Lung (tissue), 12 donors: ENCODE data around the gene PRKD2. TPM values are rescaled to one million over a fixed set of nuclear protein-coding genes. Genes with fewer than 3 reads are reported as not detected.
A peak's percentile ranks its signal among the peaks of the same experiment; 100 is the strongest.

ENCODE experiments used
- ATAC-seq: fragments of 200-7000 bp; cut with Tn5 transposase; one replicate; pipeline ENCODE4 v1.9.1; 2020; ENCODE audit warnings: moderate number of reproducible peaks; ENCODE audit not compliant: insufficient read depth, low FRiP score
- DNase-seq, 3 donors: peaks; one replicate each; pipeline ENCODE4 v3.0.0-alpha.2; 2013 to 2017
- H3K27ac ChIP-seq, 2 donors: one replicate each; pipeline ENCODE4 v1.5.1; 2013; ENCODE audit warnings: mild to moderate bottlenecking in 2 of 2, moderate library complexity in 2 of 2, control low read depth in 1 of 2, inconsistent platforms in 1 of 2, low read depth in 1 of 2, low read length in 1 of 2
- H3K27me3 ChIP-seq, 3 donors: one replicate each; pipeline ENCODE4 v1.5.1; 2013; ENCODE audit warnings: low read length in 2 of 3; ENCODE audit not compliant: control insufficient read depth in 3 of 3, insufficient read depth in 3 of 3
- H3K36me3 ChIP-seq, 4 donors: one replicate each; pipeline ENCODE4 v1.5.1; 2013; ENCODE audit warnings: low read length in 4 of 4, mild to moderate bottlenecking in 1 of 4, moderate library complexity in 1 of 4; ENCODE audit not compliant: control insufficient read depth in 4 of 4, insufficient read depth in 4 of 4
- H3K4me1 ChIP-seq, 5 donors: one replicate each; pipeline ENCODE4 v1.5.1; 2013; ENCODE audit warnings: low read length in 5 of 5, mild to moderate bottlenecking in 2 of 5, moderate library complexity in 1 of 5; ENCODE audit not compliant: control insufficient read depth in 5 of 5, insufficient read depth in 5 of 5
- H3K4me3 ChIP-seq: one replicate; pipeline ENCODE4 v1.5.1; 2013; ENCODE audit warnings: mild to moderate bottlenecking, control low read depth, moderate library complexity
- H3K9ac ChIP-seq, 2 donors: one replicate each; pipeline ENCODE4 v1.5.1; 2013; ENCODE audit warnings: low read length in 2 of 2, control low read depth in 1 of 2; ENCODE audit not compliant: insufficient read depth in 1 of 2
- H3K9me3 ChIP-seq, 4 donors: one replicate each; pipeline ENCODE4 v1.5.1; 2013; ENCODE audit warnings: low read length in 3 of 4, mild to moderate bottlenecking in 1 of 4, moderate library complexity in 1 of 4; ENCODE audit not compliant: control insufficient read depth in 4 of 4, insufficient read depth in 3 of 4
- CTCF ChIP-seq: IDR thresholded peaks from 2 replicates; pipeline ENCODE4 v1.5.1; 2012; ENCODE audit warnings: mild to moderate bottlenecking; ENCODE audit errors: control extremely low read depth, extremely low read depth
- WGBS, 2 donors: extraction: QIAGEN DNeasy Blood & Tissue Kit; methylation state at CpG; one replicate each; pipeline ENCODE4 v1.1.7; 2013; 5-methylcytosine and 5-hydroxymethylcytosine counted together
- polyA plus RNA-seq, 2 donors: library from polyadenylated mRNA; stranded (reverse); fragments of 200-250 nt; gene quantifications; one replicate each; pipeline ENCODE4 v1.2.1, GENCODE V29; 2013
- total RNA-seq, 2 donors: library from RNA; depleted of rRNA in 1 of 2; stranded (reverse); fragments of >200 nt in 1 of 2; gene quantifications; one replicate each; pipeline ENCODE4 v1.2.1, GENCODE V29; 2014 to 2021
- donor health status: control.
- donor health status: control.
- donor health status: Bipolar disorder and iron deficiency.
- donor health status: healthy.
- donor health status: DM: yes; HTN: yes; CAD: no.

The PRKD2 gene
- total and polyA plus RNA-seq, 4 donors = 35.5 to 56.2 (median 45.1) TPM

DNA sequence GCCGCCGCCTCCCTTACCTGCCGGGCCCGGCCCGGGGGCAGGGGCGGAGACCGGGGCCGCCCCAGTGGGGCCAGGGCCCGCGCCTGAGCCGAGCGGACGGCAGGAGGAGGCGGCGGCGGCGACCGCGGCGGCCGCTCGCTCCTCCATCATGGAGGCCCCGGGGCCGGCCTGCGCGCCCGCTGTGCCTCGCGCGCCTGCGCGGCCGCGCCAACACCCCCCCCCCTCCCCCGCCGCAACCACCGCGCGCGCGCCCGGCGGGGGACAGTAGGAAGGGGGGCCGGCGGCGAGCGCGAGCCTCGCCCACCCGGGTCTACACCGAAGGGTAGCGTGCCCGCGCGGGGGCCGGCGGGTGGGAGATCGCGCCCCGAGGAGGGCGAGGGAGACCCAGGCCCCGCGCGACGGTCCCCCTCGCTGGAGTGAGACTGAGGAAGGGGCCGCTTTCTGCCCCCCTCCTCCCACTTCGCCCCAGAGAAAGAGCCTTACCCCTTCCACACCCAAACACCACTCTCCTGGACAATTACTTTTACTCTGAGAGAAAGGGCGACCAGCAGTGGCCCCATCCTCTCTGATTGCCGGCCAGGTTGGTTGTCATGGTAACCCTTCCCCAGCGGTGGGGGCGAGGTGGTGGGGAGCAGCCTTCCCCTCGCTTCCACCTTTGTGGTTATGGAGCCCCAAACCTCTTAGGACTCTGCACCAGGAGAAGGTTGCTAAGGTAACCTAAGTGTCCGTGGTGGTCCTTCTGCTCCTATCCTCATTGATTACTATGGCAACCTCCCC, 29.6 kb upstream of the PRKD2 start, which contains the start of gene STRN4:
STRN4 (minus strand) TSS at position 170 of the 777 bp plus-strand sequence; CDS start at position 150, 20 bp downstream.
- H3K9me3 ChIP-seq = no peaks in the 10 kb centered on the region
- H3K36me3 ChIP-seq = peaks cover 0 to 3% (median 0%) of the 10 kb centered on the region in 4 donors
- ATAC-seq = peak; percentile 43
- no peaks in the 10 kb centered on the region for H3K27me3 ChIP-seq
- peak within 1 kb of the TSS; percentile 79 for H3K4me3 ChIP-seq
- WGBS, 2 donors = 1% methylated on average over 28 to 73 of the region's 74 CpGs
- H3K27ac ChIP-seq = peak within 1 kb of the TSS; percentile 88 to 93
- peak; percentile 69 to 74 (median 73) for DNase-seq
- TF ChIP-seq CTCF = no peak
- H3K4me1 ChIP-seq = peaks cover 4 to 25% (median 6%) of the 10 kb centered on the region in 5 donors
- peak within 1 kb of the TSS; percentile 73 for H3K9ac ChIP-seq

- H3K27me3 ChIP-seq = no peaks in the 10 kb centered on the region
- H3K36me3 ChIP-seq = peaks cover 0 to 3% (median 1%) of the 10 kb centered on the region in 4 donors
- WGBS, 2 donors = 1% methylated on average over 30 to 68 of the region's 68 CpGs
- peak within 1 kb of the TSS; percentile 73 for H3K9ac ChIP-seq
- ATAC-seq (peak; percentile 22), DNase-seq (peak in 1 of 3 donors; percentile 48)
- H3K9me3 ChIP-seq = no peaks in the 10 kb centered on the region
- peak within 1 kb of the TSS; percentile 88 to 93 for H3K27ac ChIP-seq
- H3K4me1 ChIP-seq = peaks cover 4 to 30% (median 6%) of the 10 kb centered on the region in 5 donors
- TF ChIP-seq CTCF = no peak
- H3K4me3 ChIP-seq = peak within 1 kb of the TSS; percentile 79
Measured at GRCh38 chr19:46745521-46746280, 28.8 kb upstream of the PRKD2 start, which contains the start of gene FKRP. FKRP (plus strand) TSS chr19:46746057; CDS start chr19:46755451, 9,394 bp downstream.

DNA sequence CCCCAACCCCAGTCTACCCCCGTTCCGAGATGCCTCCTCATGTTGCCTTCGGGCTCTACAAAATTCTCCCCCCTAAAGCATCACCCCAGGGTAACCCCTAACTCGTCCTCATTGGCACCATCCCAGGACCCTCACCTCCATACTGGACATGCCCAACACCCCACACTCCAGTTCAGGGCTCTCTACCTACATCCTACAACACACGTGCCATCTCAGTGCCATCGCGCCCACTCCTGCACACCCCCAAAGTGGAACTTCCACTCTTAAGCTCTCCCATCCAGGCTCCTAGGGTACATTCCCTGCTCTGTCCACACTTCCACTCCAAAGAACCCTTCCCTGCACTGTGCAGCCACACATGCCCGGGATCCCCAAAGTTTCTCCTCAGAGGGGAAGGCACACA, 28.1 kb upstream of the PRKD2 start:
- DNase-seq (no peak), ATAC-seq (no peak)
- peaks cover 0 to 3% (median 1%) of the 10 kb centered on the region in 4 donors for H3K36me3 ChIP-seq
- peak overlapping the region; percentile 79 for H3K4me3 ChIP-seq
- H3K4me1 ChIP-seq = peaks cover 5 to 30% (median 6%) of the 10 kb centered on the region in 5 donors
- no peaks in the 10 kb centered on the region for H3K9me3 ChIP-seq
- H3K27ac ChIP-seq = no peak overlapping the region
- no peaks in the 10 kb centered on the region for H3K27me3 ChIP-seq
- no peak for TF ChIP-seq CTCF
- H3K9ac ChIP-seq = peak overlapping the region; percentile 48 to 73
- 18 to 31% methylated on average over 8 of the region's 8 CpGs for WGBS, 2 donors
